Inferior parietal cortex (tissue), 1 donor: ENCODE results near the gene HNRNPLL.
"Not testable (repeated sequence)": the region's sequence is repeated elsewhere in the genome, so short reads cannot be mapped to it uniquely, and the experiment has no call there.

Experiments used
- DNase-seq: peaks from one replicate; pipeline ENCODE4 v3.0.0-alpha.2; 2016; ENCODE audit errors: extremely low spot score

The HNRNPLL gene

GRCh38 chr2:38553554-38553953, 49.2 kb downstream of the HNRNPLL start:
- DNase-seq: no peak

- no peak for DNase-seq
These were observed 50.5 kb downstream of the HNRNPLL start for GRCh38 chr2:38552259-38552658.

- no peak for DNase-seq
These were observed 51.0 kb downstream of the HNRNPLL start for GRCh38 chr2:38551746-38552145.

GRCh38 chr2:38551171-38551570, 51.6 kb downstream of the HNRNPLL start:
- DNase-seq: no peak

GRCh38 chr2:38549851-38550250, 52.9 kb downstream of the HNRNPLL start:
- DNase-seq: no peak

- no peak for DNase-seq
These were observed 53.5 kb downstream of the HNRNPLL start for GRCh38 chr2:38549071-38549704.

GRCh38 chr2:38547791-38548190, 54.9 kb downstream of the HNRNPLL start:
- no peak for DNase-seq

- no peak for DNase-seq
These were observed 56.1 kb downstream of the HNRNPLL start for GRCh38 chr2:38546585-38546984.

GRCh38 chr2:38546064-38546463, 56.7 kb downstream of the HNRNPLL start:
- DNase-seq: no peak

- not testable (repeated sequence) for DNase-seq
These were observed 60.5 kb downstream of the HNRNPLL start for GRCh38 chr2:38542248-38542631.

GRCh38 chr2:38540580-38541286, 62.0 kb downstream of the HNRNPLL start:
- no peak for DNase-seq

- DNase-seq: no peak
These were observed 63.6 kb downstream of the HNRNPLL start for GRCh38 chr2:38539086-38539485.

- DNase-seq: no peak
These were observed 64.7 kb downstream of the HNRNPLL start for GRCh38 chr2:38537937-38538525.

- not testable (repeated sequence) for DNase-seq
These were observed 65.4 kb downstream of the HNRNPLL start for GRCh38 chr2:38537296-38537695.

GRCh38 chr2:38535744-38536506, 66.8 kb downstream of the HNRNPLL start:
- peak; percentile 64 for DNase-seq

- no peak for DNase-seq
These were observed 67.4 kb downstream of the HNRNPLL start for GRCh38 chr2:38535404-38535743.

- no peak for DNase-seq
These were observed 67.9 kb downstream of the HNRNPLL start for GRCh38 chr2:38534746-38535403.

- DNase-seq: no peak
These were observed 68.8 kb downstream of the HNRNPLL start for GRCh38 chr2:38533757-38534545.

- no peak for DNase-seq
These were observed 69.5 kb downstream of the HNRNPLL start for GRCh38 chr2:38533180-38533579.

GRCh38 chr2:38532366-38532765, 70.4 kb downstream of the HNRNPLL start:
- DNase-seq: no peak

GRCh38 chr2:38529208-38529607, 73.5 kb downstream of the HNRNPLL start:
- DNase-seq: no peak
